Suprapubic skin (tissue), 3 donors: ENCODE measurements around the gene S100B.

Source experiments
- CTCF ChIP-seq, 2 donors: fragments of 200-600 bp in 1 of 2; fragments of 450-650 bp in 1 of 2; sonication (generic) in 1 of 2; IDR thresholded peaks; one replicate each; pipeline ENCODE4 v1.5.1; 2016 to 2019; ENCODE audit warnings: antibody characterized with exemption in 2 of 2, mild to moderate bottlenecking in 1 of 2, moderate library complexity in 1 of 2
- POLR2AphosphoS5 ChIP-seq, 3 donors: sonication (generic); formaldehyde crosslinking; IDR thresholded peaks; one replicate each; pipeline ENCODE4 v1.6.1; 2017; ENCODE audit warnings: antibody characterized with exemption in 3 of 3

GRCh38 chr21:46564391-46564790 lies 40.5 kb downstream of the S100B start:
- TF ChIP-seq CTCF (IDR thresholded peaks at IDR 0.05): no peak
- no peak for TF ChIP-seq POLR2AphosphoS5 (IDR thresholded peaks at IDR 0.05)
